MM.1S (cell line): ENCODE measurements around the gene ANKS3.

Experiments
- EZH2 ChIP-seq: fragments of 300-600 bp; sonication (generic); optimal IDR thresholded peaks from 2 replicates; pipeline ENCODE3; 2017; ENCODE audit warnings: low read depth, mild to moderate bottlenecking, antibody characterized with exemption, low read length, mixed read lengths
- TF ChIP-seq, protein P1 (sequence below): fragments of 300-600 bp; sonication (generic); IDR thresholded peaks from 2 replicates; pipeline ENCODE4 v1.5.1; 2016; ENCODE audit warnings: antibody characterized with exemption, low read length, mixed read lengths

DNA sequence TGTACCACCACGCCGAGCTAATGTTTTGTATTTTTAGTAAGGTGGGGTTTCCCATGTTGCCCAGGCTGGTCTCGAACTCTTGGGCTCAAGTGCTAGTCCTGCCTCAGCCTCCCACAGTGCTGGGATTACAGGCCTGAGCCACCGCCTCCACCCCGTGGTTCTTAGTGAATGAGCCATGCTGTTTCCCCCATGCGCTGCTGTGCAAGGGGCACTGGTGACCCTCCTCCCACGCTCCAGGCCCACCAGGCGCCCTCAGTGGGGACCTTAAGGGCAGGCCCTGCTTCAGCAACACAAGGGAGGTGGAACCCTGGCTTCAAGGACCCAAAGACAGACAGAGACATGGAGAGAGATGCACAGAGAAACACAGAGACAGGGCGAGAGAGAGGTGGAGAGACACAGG is 56.1 kb downstream of the ANKS3 start:
- TF ChIP-seq, protein P1, sequence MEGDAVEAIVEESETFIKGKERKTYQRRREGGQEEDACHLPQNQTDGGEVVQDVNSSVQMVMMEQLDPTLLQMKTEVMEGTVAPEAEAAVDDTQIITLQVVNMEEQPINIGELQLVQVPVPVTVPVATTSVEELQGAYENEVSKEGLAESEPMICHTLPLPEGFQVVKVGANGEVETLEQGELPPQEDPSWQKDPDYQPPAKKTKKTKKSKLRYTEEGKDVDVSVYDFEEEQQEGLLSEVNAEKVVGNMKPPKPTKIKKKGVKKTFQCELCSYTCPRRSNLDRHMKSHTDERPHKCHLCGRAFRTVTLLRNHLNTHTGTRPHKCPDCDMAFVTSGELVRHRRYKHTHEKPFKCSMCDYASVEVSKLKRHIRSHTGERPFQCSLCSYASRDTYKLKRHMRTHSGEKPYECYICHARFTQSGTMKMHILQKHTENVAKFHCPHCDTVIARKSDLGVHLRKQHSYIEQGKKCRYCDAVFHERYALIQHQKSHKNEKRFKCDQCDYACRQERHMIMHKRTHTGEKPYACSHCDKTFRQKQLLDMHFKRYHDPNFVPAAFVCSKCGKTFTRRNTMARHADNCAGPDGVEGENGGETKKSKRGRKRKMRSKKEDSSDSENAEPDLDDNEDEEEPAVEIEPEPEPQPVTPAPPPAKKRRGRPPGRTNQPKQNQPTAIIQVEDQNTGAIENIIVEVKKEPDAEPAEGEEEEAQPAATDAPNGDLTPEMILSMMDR, result no peak
- no peak for TF ChIP-seq EZH2
